ENCODE data around the gene LONRF3. TPM values are rescaled to one million over a fixed set of nuclear protein-coding genes. Genes with fewer than 3 reads are reported as not detected.

Gene LONRF3
- polyA plus RNA-seq = 1 to 10 TPM; 2.3 to 6.8 (median 3.0) TPM

DNA sequence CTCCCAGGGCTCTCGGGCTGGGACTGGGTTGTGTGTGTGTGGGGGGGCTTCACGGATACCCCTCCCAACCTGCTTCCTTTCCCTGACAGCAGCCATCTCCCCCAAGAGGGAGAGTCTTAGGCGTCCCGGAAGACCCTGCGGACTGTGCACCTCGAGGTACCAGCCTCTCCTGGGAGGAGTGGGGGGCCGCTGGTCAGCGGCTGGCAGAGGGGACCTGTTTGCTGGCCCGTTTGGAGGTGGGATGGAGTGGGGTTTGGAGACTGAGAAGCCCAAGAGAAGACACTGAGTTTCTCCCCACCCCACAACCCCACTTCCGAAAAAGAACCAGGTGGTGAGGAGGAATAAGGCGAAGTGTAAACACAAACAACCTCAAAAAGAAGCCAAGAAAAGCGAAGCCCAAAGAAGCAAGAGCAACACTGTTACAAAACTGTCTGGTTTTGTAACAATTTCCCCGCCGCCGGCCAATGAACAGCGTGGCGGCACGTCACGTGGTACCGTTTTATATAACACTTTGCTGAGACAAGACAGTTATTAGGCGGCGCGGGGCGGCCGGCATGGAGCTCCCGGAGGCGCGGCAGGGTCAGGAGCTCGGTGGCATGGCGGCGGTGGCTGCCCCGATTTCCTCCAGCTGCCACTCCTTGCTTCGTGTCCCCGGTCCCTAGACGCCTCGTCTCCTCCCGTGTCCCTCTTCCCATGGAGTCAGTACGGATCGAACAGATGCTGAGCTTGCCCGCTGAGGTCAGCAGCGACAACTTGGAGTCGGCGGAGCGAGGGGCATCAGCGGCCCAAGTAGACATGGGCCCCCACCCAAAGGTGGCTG lies at the start of gene LONRF3:
Gene LONRF3 (plus strand): TSS at position 531 of the 820 bp plus-strand sequence. CDS start 163 bp downstream, at position 694.
- 0 to 42% (median 3%) methylated on average over 21 to 45 of the region's 45 CpGs for WGBS, 3 donors

DNA sequence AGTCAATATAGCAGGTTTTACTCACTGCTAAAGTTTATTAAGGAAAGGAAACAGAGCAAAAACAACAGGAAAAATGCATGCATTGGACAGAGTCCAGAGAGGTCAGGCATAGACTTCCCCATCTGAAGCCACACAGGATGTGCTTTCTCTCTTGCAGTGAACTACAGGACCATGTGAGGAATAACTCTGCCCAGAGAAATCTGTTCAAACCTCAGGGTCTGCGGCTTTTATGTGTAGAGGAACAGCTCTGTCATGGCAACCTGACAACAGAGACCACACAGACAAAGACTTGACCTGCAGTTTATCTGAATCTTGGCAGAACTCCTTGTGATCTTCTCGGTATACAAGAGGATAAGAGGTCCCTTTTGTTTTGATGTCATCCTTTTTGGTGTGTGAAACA lies 46.3 kb upstream of the LONRF3 start:
- WGBS, 3 donors = 15 to 31% (median 20%) methylated on average over 1 to 2 of the region's 2 CpGs

More for the DNA sequence above, at the start of gene LONRF3:
- peak within 1 kb of the TSS; percentile 22 for H3K27ac ChIP-seq (ENCODE audit: low read depth, low read length)

DNA sequence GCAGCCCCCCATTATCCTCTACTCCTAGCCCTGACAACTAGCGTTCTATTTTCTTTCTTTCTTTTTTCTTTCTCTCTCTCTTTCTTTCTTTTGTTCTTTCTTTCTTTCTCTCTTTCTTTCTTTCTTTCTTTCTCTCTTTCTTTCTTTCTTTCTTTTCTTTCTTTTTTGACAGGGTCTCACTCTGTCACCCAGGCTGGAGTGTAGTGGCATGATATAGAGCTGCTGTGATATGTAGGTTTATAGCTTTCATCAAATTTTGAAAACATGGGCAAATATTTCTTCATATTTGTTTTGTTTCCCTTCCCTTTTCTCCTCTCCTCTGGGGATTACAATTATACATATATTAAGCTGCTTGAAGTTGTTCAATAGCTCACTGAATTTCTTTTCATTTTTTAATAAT lies 39.1 kb upstream of the LONRF3 start:
- no peak overlapping the region for H3K27ac ChIP-seq (ENCODE audit: low read depth, low read length)
- 88 to 94% (median 92%) methylated on average over 1 of the region's 1 CpG for WGBS, 3 donors

More for the DNA sequence above, 46.3 kb upstream of the LONRF3 start:
- no peak overlapping the region for H3K27ac ChIP-seq (ENCODE audit: low read depth, low read length)

DNA sequence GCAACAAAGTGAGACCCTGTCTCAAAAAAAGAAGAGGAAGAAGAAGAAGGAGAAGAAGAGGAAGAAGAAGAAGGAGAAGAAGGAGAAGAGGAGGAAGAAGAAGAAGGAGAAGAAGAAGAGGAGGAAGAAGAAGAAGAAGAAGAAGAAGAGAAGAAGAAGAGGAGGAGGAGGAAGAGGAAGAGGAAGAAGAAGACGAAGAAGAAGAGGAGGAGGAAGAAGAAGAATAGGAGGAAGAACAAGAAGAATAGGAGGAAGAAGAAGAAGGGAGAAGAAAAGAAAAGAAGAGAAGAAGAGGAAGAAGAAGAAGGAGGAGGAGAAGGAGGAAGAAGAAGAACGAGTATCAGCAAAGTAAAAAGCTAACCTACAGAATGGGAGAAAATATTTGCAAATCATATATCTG lies 33.3 kb upstream of the LONRF3 start:
- H3K27ac ChIP-seq (ENCODE audit: low read depth, low read length) = no peak overlapping the region
- WGBS, 3 donors = 37 to 65% (median 46%) methylated on average over 2 of the region's 2 CpGs

DNA sequence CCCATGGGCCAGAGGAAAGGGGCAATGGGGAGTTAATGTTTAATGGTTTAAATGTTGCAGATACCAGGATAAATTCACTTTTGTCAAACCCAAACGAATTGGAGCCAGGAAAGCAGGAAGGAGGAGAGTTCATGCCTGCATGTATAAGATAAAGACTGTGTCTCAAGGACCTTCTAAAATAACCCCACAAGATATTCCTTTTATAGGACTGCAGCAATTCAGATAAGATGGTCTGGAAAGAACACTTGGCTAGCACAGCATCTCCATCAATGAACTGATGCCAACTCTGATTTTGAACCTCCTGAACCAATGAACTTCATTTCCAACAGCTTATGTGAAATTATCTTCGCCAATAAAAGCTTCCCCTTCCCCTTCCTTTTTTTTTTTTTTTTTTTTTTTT lies 31.3 kb upstream of the LONRF3 start:
- H3K27ac ChIP-seq (ENCODE audit: low read depth, low read length) = no peak overlapping the region
- 42 to 50% (median 48%) methylated on average over 2 of the region's 2 CpGs for WGBS, 3 donors

DNA sequence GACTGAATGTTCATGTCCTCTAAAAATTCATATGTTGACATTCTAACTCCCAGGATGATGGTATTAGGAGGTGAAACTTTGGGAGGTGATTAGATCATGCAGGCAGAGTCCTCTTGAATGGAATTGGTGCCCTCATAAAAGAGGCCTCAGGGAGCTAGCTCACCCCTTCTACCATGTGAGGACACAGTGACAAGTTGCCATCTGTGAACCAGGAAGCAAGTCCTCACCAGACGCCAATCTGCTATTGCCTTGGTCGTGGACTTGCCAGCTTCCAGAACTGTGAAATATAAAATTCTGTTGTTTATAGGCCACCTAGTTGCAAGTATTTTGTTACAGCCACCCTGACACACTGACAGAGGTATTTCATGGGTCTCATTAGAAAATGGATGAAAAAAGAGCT lies 28.5 kb upstream of the LONRF3 start:
- 67 to 82% (median 79%) methylated on average over 2 of the region's 2 CpGs for WGBS, 3 donors
- no peak overlapping the region for H3K27ac ChIP-seq (ENCODE audit: low read depth, low read length)

DNA sequence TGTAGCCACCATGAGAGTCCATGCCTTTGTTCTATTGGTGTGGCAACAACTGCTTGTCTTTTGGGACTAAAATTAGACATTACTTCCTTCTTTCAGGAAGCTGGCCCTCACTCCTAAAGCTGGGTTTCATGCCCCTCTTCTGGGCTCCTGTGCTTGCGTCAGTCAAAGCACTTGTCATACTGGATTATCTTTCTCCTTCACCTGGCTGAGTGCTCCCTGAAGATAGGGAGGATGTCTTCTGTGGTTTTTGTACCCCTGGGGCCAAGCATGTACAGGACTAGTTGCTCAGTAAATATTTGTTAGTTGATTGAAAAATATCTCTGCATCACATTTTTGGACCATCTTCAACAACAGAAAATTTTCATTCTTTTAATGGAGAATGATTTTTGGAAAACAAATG lies 26.1 kb upstream of the LONRF3 start:
- no peak overlapping the region for H3K27ac ChIP-seq (ENCODE audit: low read depth, low read length)
- WGBS, 3 donors = 65 to 100% (median 72%) methylated on average over 1 of the region's 1 CpG

DNA sequence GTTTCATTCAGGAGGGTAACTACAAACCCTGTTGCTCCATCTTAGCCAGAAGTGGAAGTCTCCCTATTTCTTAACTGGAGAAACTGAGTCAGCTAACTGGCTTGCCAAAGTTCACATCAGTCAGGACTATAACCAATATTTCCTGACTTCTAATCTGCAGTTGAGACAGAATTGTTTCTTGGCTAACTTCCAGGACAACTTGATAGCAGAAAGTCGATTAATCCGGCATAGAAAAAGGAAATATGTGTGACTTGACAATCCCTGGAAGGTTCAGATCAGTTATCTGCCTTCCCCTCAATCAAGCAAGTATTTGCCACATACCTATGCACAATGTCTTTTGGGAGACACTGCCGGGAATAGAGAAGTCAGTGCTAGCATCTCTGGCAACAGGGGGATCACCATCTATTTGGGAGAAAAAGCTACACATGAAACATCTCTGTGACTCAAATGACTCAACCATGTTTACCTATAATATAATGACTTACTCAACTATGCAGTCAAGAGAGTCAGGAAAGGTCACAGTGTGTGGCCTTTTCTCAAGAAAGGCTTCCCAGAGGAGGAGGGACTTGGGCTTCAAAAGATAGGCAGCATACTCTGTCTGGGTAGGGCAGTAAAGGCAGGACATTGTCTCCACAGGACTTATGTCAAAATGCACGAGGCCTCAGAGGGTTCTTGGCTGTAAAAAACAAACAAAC lies 12.4 kb upstream of the LONRF3 start:
- WGBS, 3 donors = 54 to 67% (median 57%) methylated on average over 4 of the region's 4 CpGs
- no peak overlapping the region for H3K27ac ChIP-seq (ENCODE audit: low read depth, low read length)

DNA sequence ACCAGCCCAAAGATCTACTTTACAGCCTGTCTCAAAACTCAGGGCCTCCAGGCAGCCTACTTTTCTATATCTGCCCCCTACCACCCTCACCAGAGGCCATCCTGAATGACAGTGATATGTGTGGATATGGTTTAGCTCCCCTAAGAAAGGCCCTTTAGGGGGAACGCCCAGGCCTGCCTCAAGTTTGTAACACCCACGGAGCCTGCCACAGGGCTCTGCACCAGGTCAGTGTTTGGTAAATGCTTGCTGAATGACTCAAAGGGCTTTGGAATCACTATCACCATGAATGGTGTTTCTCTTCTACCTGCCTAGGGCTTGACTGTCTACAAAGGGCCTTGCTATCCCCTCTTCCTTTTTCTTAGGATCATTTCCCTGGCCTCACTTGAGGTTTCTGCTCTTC lies 11.3 kb upstream of the LONRF3 start:
- H3K27ac ChIP-seq (ENCODE audit: low read depth, low read length) = no peak overlapping the region
- WGBS, 3 donors = 79 to 92% (median 90%) methylated on average over 2 of the region's 2 CpGs

DNA sequence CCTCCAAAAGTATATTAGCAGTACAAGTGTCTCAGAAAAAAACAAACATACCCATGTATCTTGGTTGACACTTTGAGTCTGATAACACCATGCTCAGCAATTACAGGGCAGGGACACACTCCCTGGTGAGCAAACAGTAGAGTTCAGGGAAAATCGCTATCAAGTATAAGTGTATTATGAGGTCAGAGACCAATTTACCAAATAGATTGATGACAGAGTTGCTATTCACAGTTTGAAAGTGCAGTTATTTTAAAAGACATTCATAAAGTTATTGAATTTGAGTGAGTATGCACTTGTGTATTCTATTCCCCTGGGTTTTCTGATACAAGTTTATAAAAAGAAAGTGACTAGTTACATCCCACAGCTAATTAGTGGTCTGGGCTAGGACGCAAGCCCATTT lies 10.2 kb upstream of the LONRF3 start:
- no peak overlapping the region for H3K27ac ChIP-seq (ENCODE audit: low read depth, low read length)
- WGBS, 3 donors = 62 to 81% (median 64%) methylated on average over 2 of the region's 2 CpGs

DNA sequence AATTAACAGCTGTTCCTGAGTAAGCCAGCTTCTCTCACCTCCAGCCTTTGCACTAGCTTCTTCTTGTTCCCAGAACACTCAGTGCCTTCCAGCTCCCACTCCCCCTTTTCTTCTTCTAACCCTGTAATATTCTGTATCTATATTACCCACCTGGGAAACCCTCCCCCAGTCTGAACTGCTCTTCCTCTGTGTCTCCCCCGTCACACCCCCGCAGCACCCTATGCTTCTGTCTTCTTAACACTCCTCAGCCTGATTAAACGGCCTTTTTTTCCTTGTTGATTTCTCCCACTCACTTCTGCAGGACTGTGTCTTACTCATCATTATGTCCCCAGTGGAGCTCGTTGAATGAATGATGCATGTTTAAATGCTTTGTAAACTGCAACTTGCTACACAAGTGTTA lies 9.0 kb upstream of the LONRF3 start:
- WGBS, 3 donors = 63 to 78% (median 69%) methylated on average over 4 of the region's 4 CpGs
- H3K27ac ChIP-seq (ENCODE audit: low read depth, low read length) = no peak overlapping the region

DNA sequence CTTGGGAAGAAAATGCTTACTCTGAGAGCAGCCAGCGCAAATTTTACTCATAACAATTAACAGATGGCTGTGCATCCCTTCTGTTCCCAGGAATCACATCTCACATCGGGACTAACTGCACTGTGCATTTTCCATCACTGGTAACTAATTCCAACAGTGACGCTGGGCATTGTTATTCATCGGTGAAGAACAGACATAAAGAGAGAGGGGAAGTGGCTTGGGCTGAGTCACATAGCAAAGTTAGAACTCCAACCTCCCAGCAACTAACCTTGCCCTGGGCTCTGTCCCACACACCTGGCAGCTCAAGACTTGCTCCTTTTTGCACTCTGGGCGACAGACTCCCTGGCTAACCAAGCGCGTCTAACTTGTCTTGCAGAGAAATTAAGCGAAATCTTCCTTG lies 6.4 kb upstream of the LONRF3 start:
- no peak overlapping the region for H3K27ac ChIP-seq (ENCODE audit: low read depth, low read length)
- WGBS, 3 donors = 66 to 79% (median 67%) methylated on average over 8 of the region's 8 CpGs

DNA sequence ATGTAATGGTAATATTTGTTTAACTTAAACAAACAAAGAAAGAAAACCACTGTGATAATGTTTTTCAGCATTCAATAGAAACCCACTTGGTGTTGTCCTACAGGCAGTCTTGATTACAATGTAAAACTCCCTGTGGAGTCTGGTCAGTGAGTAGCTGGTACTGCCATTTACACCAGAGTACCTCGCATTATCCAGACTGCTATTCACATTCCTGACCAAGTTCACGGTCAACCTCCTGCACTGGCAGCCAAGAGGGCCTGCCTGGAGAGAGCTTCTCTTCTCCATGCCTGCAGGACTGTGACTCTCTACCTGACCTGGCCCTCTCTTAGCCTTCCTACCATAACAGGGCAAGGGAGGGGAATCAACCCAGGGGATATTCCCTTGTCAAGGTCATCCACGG lies 2.9 kb upstream of the LONRF3 start:
- WGBS, 3 donors = 22 to 71% (median 64%) methylated on average over 3 of the region's 3 CpGs
- H3K27ac ChIP-seq (ENCODE audit: low read depth, low read length) = no peak overlapping the region

DNA sequence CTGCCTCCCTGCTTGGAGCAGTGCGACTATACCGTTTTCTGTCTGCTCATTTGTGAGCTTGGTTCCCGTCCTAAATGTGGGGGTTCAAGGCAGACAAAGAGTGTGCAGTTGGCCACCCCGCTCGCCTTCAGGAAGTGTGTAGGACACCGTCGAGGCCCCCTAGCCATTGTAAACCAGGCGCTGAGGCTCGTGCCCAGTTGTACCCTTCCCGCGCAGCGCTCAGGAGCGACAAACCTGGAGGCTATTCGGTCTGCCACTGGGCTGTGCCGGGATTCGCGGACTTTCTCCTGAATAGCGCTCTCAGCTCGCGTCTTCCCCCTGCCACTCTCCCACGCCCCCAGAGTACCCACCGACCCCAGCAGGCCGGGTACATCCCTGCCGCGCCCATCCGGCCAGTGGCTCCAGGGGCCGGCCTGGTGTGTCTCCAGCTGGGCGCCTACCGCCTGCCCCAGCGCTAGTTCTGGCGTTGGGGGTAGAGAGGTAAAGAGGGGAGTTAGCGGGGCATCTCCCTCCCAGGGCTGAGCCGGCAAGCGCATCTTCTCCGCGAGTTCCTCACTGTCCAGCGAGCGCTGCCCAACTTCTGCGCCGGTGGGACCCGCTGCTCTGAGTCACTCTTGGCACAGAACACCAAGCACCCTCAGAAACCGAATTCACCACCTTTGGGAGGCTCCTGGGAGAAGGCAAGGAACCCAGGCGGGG lies 880 bp upstream of the LONRF3 start:
- WGBS, 3 donors = 4 to 37% (median 4%) methylated on average over 39 to 43 of the region's 43 CpGs
- H3K27ac ChIP-seq (ENCODE audit: low read depth, low read length) = no peak overlapping the region

DNA sequence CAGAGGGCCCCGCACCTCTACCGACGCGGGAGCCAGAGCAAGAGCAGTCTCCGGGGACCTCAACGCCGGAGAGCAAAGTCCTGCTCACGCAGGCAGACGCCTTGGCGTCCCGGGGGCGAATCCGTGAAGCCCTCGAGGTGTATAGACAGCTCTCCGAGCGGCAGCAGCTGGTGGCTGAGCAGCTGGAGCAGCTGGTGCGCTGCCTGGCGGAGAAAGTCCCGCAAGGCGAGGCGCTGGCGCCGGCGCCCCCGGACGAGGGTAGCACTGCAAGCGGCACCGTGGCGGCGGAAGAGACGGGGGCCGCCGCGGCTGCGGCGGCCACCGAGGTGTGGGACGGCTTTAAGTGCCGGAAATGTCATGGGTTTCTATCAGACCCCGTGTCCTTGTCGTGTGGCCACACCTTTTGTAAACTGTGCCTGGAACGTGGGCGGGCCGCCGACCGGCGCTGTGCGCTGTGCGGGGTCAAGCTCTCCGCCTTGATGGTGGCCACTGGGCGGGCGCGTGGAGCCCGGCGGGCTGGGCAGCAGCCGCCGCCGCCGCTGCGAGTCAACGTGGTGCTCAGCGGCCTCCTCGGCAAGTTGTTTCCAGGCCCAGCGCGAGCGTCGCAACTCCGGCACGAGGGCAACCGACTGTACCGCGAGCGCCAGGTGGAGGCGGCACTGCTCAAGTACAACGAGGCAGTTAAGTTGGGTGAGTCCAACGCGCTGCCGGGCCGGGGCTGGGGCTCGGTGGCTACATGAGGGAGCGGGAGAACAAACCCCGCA lies 672 bp downstream of the LONRF3 start:
- WGBS, 3 donors = 0 to 40% (median 1%) methylated on average over 23 to 82 of the region's 82 CpGs
- peak overlapping the region; percentile 22 for H3K27ac ChIP-seq (ENCODE audit: low read depth, low read length)

DNA sequence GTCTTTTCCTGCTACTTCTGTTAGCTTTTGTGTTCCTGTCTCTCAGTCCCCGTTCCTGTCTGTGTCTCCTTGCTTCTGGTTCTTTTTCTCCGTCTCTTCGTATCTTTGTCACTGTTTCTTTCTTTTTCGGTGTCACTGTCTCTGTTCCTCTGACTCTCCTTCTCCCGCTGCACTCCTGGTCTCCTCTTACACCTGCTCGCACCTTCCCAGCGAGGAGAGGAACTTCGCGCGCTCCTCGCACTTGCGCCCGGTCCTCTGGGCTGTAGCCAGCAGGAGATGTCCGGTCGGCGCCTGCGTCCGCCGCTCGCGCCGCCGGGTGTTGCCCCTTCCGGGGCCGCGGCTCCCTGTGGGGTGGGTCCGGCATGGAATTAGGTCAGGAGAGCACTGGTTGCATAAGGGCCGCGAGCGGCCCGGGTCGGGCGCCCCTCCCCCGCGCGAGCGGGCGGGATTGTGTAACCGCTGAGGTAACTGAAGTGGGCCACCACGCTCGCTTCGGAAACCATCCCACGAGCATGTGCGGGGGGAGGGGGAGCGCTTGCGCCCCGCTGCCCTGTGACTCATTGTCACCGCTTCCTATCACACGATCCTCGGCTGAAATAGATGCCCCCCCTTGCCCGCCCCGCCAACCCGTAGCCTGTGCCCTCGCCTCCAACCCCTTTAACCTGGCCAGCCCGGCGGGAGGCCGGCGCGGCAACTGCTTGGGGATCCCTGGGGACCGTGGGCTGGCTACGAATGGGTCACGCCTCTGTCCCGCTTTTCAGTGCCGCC lies 1.6 kb downstream of the LONRF3 start:
- H3K27ac ChIP-seq (ENCODE audit: low read depth, low read length) = peak overlapping the region; percentile 49
- 0 to 38% (median 1%) methylated on average over 27 to 64 of the region's 64 CpGs for WGBS, 3 donors

DNA sequence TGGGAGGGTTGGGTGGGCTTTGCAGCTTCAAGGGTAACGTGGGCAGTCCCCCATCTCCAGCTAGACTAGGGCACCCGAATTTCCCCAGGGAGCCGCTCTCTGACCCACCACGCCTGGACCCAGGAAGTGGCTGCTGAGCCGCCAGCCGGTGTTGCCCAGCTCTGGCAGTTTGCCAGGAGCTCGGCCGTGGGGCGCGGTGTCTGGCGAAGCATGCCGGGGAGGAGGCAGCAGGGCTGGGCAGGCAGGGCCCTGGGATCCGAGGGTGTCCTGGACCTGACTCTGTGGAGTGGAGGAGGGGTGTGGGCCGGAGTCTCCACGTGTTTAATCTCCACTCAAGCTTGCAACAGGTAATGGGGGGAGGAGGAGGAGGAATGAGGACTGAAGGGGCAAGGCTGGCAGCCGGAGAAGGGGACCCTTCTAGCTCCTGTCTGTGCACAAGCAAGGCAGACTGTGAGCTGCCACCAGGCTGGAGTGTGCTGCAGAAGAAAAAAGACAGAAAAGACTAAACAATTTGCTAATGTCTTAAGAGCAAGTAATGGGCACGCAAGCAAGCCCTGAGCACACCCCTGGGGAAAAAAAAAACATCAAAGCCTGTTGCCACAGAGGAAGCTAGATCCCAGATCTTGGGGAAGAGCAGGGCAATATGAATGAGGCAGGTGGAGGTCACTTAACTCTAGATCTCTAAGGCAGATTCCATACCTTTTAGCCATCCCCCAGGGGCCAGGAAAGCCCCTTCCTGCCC lies 2.4 kb downstream of the LONRF3 start:
- WGBS, 3 donors = 7 to 51% (median 12%) methylated on average over 8 to 17 of the region's 17 CpGs
- peak overlapping the region; percentile 49 for H3K27ac ChIP-seq (ENCODE audit: low read depth, low read length)
